ENCODE results near the gene CCR9.

- TF ChIP-seq EZH2 (IDR thresholded peaks at IDR 0.05) (no peak), POLR2AphosphoS5 (IDR thresholded peaks at IDR 0.05; ENCODE audit: borderline replicate concordance, low read depth, low read length) (no peak), FOXP2 (optimal IDR thresholded peaks at IDR 0.05; ENCODE audit: control extremely low read depth, extremely low read length, insufficient read depth) (no peak)
Observed at GRCh38 chr3:45951946-45952345, 65.6 kb downstream of the CCR9 start.
